ENCODE measurements around the gene ASPDH.

The ASPDH gene

DNA sequence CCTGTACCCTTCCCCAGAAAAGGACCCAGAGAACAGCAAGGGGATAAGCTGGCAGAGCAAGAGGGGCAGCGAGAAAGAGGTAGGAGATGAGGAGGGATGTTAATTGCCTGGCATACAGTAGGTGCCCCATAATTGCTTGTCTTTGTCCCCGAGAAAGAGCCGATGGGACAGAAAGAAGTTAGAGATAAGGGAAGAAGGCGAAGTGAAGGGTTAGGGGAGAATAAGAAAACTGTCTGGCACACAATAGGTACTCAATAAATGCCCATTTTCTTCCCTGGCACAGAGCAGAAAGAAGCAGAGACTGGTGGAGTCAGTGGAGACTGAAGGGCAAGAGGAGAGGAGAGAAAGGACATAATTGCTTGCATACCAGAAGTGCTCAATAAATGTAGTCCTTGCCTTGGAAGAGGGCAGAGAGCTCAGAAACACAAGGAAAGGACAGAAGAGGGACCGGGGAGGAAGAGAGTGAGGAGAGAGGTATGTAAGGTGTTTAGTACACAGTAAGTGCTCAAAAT, 18.6 kb downstream of the ASPDH start:
- no peak for DNase-seq (ENCODE audit: extremely low spot score)
- TF ChIP-seq, protein P1, sequence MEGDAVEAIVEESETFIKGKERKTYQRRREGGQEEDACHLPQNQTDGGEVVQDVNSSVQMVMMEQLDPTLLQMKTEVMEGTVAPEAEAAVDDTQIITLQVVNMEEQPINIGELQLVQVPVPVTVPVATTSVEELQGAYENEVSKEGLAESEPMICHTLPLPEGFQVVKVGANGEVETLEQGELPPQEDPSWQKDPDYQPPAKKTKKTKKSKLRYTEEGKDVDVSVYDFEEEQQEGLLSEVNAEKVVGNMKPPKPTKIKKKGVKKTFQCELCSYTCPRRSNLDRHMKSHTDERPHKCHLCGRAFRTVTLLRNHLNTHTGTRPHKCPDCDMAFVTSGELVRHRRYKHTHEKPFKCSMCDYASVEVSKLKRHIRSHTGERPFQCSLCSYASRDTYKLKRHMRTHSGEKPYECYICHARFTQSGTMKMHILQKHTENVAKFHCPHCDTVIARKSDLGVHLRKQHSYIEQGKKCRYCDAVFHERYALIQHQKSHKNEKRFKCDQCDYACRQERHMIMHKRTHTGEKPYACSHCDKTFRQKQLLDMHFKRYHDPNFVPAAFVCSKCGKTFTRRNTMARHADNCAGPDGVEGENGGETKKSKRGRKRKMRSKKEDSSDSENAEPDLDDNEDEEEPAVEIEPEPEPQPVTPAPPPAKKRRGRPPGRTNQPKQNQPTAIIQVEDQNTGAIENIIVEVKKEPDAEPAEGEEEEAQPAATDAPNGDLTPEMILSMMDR (IDR thresholded peaks at IDR 0.05; ENCODE audit: control extremely low read depth, extremely low read depth, low read depth, missing control alignments), result no peak
- CTCF ChIA-PET, result interaction anchor here (0.9 to 1.0 kb wide), 2 partner anchors 35 to 216 kb away, joined by 3 read pairs; no protein-coding TSS in a partner anchor
- POLR2A ChIA-PET, result interaction anchor here (0.7 kb wide), 1 partner anchor 16 kb away, joined by 3 read pairs; no protein-coding TSS in a partner anchor

DNA sequence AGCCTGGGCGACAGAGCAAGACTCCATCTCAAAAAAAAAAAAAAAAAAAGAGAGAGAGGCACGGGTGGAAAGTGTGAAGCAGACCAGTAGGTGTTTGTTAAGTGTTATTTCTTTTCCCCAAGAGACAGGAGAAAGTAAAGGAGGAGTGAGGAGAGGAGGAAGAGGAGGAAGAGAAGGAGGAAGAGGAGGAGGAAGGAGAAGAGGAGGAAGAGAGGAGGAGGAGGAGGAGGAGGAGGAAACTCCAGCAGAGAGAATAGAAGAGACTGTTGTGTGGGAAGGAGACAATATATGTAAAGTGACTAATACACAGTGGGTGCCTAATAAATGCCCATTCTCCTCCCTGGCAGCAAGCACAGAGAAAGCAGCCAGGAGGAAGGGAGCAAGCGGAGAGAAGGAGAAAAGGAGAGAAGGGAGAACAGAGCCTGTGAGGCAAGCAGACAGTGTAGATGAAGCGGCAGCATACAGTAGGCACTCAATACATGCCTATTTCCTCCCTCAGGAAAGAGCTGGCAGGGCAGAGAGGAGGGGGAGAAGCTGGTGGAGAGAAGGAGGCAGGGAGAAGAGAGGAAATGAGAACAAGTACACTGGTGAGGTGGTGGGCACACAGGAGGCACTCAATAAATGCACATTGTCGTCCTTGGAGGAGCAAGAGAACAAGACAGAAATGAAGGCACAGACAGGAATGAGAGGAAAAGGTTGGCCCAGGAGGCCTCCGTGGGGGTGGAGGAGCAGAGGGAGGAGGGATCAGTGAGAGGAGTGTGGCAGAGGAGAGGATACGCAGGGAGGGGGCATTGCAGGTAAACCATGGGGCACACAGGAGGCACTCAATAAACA, 19.3 kb downstream of the ASPDH start:
- CTCF ChIA-PET, result interaction anchor here (0.9 to 1.0 kb wide), 2 partner anchors 34 to 216 kb away, joined by 3 read pairs; no protein-coding TSS in a partner anchor
- TF ChIP-seq, protein P1 (IDR thresholded peaks at IDR 0.05; ENCODE audit: control extremely low read depth, extremely low read depth, low read depth, missing control alignments), result no peak
- no peak for DNase-seq (ENCODE audit: extremely low spot score)
- POLR2A ChIA-PET, result interaction anchor here (0.7 kb wide), 1 partner anchor 15 kb away, joined by 3 read pairs; no protein-coding TSS in a partner anchor

DNA sequence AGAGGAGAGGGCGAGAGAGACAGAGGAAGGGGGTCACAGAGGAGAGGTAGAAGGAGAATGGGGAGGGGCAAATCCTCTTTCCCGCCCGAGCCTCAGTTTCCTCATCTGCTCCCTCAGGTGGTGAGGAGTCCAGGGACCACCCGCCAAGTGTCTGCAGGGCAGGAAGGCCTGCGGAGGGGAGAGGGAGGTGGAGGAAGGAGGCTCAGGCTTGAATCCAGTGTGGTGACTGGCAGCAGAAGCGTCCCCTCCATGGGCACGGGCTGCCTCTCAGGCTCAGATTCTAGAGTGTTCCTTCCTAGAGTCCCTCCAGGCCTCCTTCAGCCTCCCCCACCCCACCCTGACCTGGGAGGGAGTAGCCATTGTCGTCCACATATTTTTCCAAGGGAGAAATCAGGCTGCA, 20.5 kb downstream of the ASPDH start:
- no peak for DNase-seq (ENCODE audit: extremely low spot score)
- TF ChIP-seq, protein P1 (IDR thresholded peaks at IDR 0.05; ENCODE audit: control extremely low read depth, extremely low read depth, low read depth, missing control alignments), result no peak
- POLR2A ChIA-PET, result no interaction called here
- CTCF ChIA-PET, result no interaction called here

DNA sequence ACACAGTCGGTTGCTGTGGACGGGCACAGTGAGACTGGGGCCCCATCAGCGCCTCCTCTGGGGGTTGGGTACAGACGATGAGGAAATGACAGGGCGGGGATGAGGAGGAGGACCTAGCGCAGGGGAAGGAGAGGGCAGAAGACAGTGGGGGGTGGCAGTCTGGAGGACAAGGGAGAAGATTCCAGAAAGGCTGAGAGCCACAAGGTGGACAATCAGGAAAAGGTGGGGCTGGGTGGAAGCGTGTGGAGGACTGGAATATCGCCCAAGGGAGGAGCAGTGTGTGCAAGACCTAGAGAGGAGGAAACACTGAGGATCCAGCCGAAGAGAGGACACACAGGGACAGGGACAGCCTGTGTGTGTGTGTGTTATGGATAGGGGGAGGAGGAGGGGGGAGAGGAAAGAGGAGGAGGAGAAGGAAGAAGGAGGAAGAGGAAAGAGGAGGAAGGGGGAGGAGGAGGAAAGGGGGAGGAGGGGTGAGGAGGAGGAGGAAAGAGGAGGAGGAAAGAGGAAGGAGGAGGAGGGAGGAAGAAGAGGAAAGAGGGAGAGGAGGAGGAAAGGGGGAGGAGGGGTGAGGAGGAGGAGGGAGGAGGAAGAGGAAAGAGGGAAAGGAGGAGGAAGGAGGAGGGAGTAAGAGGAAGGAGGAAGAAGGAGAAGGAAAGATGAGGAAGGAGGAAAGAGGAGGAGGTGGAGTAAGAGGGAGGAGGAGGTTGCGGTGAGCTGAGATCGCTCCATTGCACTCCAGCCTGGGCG, 21.2 kb downstream of the ASPDH start:
- ChIA-PET CTCF (no interaction called here), POLR2A (no interaction called here)
- no peak for DNase-seq (ENCODE audit: extremely low spot score)
- TF ChIP-seq, protein P1 (IDR thresholded peaks at IDR 0.05; ENCODE audit: control extremely low read depth, extremely low read depth, low read depth, missing control alignments), result no peak

DNA sequence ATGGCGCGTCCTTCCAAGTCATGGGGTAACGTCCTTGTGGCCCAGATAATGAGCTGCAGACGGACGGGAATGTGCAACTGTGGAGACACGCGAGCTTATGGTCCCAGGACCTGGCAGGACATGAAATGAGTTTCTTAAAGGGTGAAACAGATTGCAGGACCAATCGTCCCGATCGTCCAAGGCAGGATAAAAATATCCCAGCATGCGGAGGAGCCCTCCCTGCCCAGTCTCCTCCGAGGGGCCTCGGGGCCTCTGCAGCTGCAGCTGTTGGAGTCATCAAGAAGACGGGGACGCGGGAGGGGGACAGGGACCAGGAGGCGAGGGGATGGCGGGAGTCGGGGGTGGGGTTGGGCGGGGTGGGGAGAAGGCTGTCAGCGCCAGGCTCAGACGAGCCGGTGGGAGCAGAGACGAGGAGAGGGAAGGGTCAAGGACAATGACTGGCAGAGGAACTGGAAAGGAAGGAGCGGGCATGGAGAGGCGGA, 22.7 kb downstream of the ASPDH start:
- ChIA-PET CTCF (interaction anchor here (1.0 kb wide), 1 partner anchor 31 kb away, joined by 3 read pairs; no protein-coding TSS in a partner anchor), POLR2A (no interaction called here)
- DNase-seq (ENCODE audit: extremely low spot score), result no peak
- TF ChIP-seq, protein P1 (IDR thresholded peaks at IDR 0.05; ENCODE audit: control extremely low read depth, extremely low read depth, low read depth, missing control alignments), result no peak

DNA sequence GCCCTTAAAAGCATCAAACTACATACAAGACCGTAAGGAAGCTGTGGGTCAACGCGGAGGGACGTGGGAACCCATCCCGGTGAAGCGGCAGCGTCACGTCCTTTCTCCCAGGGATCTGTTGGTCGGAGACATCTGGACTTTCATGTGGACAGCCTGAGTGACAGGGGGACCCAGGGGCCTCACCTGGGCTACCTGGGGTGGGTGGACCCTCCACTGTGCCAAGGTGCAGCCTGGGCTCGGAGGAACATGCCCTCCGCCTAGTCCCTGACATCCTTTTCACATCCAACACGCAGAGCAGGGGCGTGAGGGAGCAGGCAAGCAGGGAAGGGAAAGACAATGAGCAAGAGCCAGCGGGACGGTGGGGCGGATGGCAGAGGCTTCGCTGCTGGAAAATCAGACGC, 23.3 kb downstream of the ASPDH start:
- TF ChIP-seq, protein P1 (IDR thresholded peaks at IDR 0.05; ENCODE audit: control extremely low read depth, extremely low read depth, low read depth, missing control alignments), result no peak
- ChIA-PET POLR2A (no interaction called here), CTCF (no interaction called here)
- DNase-seq (ENCODE audit: extremely low spot score), result no peak

Data from GM10248 (cell line).